GM12873 (cell line): ENCODE measurements around the gene FOXN3.

Experiments
- CTCF ChIP-seq: IDR thresholded peaks from 2 replicates; pipeline ENCODE4 v1.5.1; 2012; ENCODE audit warnings: low read depth, mild to moderate bottlenecking, moderate library complexity, low read length, control low read depth; ENCODE audit not compliant: insufficient read depth; ENCODE audit errors: missing control alignments

Gene FOXN3

GRCh38 chr14:89443042-89443629, 26.1 kb upstream of the FOXN3 start:
- TF ChIP-seq CTCF, result no peak

DNA sequence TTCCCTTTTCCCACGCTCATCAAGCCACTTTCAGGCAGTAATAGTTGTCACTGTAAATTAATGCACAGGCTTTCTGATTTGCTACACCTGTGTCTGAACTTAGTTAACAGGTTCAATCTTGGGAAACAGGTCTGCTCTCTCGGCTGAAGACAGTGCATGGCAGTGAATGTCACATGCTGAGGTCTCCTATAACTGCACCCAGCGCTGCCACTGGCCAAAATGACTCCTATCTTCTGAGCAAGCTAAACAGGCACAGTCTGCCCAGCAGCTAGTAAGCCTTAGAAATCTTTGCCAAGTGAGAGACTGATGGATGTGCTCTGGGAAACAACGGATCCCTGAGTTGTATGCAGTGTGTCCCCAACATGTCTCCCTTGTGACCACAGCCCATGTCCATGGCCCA, 25.2 kb upstream of the FOXN3 start:
- TF ChIP-seq CTCF, result no peak

- no peak for TF ChIP-seq CTCF
Observed at GRCh38 chr14:89440986-89441909, 24.2 kb upstream of the FOXN3 start.

DNA sequence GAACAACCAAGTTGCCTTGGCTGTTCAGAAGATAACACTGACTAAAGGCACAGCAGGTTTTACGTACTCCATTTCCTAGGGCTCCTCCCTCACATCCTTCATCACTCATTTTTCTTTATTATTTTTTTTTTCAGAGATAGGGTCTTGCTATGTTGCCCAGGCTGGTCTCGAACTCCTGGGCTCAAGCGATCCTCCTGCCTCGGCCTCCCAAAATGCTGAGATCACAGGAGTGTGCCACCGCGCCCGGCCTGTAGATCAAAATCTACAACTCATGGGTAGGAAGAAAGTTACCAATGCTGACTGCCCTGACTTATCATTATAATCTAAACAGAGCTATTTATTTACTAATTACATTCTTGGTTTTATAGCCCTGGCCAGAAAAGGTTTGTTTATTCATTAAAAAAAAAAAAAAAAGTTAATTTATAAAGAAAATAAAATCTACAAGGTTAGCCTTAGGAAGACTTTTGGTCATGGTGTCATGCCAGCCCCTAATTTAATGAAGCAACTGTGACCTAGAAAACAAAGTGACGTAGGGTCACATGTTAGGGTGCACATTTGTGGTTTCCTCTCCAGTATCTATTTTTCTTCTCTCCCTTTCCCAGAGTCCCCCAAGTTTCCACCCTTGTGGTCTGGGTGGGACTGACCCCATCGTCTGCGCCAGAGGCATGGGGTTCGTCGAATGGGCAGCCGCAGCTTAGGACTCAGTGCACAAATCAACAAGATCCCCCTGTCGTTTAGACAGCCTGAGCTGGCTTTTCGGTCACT, 19.0 kb upstream of the FOXN3 start:
- no peak for TF ChIP-seq CTCF

- no peak for TF ChIP-seq CTCF
Observed at GRCh38 chr14:89435492-89435891, 18.5 kb upstream of the FOXN3 start.

DNA sequence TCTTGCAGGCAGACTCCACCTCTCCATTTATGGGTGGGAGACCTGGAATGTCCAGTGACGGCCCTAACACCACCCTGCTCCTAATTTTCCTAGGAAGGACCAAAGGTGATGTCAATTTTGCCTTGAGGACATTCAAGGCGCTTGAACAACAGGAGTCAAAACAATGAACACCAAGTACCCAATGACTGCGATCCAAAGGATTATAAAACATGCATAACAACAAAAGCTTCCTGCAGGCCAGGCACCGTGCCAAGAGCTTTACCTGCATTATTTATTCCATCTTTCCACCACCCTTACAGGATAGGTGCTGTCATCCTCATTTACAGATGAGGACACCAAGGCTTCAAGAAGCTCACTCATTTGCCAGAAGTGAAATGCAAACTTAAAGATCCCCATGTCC, 15.2 kb upstream of the FOXN3 start:
- no peak for TF ChIP-seq CTCF
